SU-DHL-6 (cell line): Measurements from ENCODE around the gene LYSMD3.

ENCODE experiments used
- EZH2phosphoT487 ChIP-seq: fragments of 200-600 bp; sonication (generic), shearing (Covaris generic); conservative IDR thresholded peaks from 2 replicates; pipeline ENCODE4 v1.6.1; 2018; ENCODE audit warnings: mild to moderate bottlenecking, antibody characterized with exemption, low read length, moderate library complexity, mixed read lengths
- TF ChIP-seq, protein P1 (sequence below): fragments of 200-600 bp; sonication (generic); IDR thresholded peaks from one replicate; pipeline ENCODE4 v1.5.1; 2017; ENCODE audit warnings: antibody characterized with exemption, mild to moderate bottlenecking, low read length, moderate library complexity; ENCODE audit not compliant: insufficient read depth, poor library complexity, severe bottlenecking

DNA sequence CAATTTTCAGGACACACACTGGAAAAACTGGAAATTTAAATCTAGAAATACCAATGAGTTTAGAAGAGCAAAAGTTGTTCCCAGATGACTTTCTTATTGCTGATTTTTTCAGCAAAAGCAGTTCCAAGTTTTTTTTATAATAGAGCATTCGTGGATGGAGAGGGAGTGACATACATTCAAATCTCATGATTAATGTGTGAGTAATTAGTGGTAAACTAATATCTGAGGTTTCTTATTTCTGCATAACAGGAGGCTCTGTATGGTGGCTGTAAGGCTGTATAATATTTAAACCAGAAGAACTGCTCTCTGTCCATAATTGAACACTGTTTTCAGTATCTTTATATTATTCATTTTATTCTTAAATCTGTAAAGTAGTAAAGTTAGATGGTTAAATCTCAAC lies 25.8 kb downstream of the LYSMD3 start:
- no peak for TF ChIP-seq EZH2phosphoT487
- TF ChIP-seq, protein P1, sequence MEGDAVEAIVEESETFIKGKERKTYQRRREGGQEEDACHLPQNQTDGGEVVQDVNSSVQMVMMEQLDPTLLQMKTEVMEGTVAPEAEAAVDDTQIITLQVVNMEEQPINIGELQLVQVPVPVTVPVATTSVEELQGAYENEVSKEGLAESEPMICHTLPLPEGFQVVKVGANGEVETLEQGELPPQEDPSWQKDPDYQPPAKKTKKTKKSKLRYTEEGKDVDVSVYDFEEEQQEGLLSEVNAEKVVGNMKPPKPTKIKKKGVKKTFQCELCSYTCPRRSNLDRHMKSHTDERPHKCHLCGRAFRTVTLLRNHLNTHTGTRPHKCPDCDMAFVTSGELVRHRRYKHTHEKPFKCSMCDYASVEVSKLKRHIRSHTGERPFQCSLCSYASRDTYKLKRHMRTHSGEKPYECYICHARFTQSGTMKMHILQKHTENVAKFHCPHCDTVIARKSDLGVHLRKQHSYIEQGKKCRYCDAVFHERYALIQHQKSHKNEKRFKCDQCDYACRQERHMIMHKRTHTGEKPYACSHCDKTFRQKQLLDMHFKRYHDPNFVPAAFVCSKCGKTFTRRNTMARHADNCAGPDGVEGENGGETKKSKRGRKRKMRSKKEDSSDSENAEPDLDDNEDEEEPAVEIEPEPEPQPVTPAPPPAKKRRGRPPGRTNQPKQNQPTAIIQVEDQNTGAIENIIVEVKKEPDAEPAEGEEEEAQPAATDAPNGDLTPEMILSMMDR = no peak
